ENCODE measurements around the gene PGLYRP4. TPM values are rescaled to one million over a fixed set of nuclear protein-coding genes. Genes with fewer than 3 reads are reported as not detected.

The PGLYRP4 gene
- total RNA-seq, 2 experiments from 2014 or later: not detected

- TF ChIP-seq EZH2phosphoT487 (IDR thresholded peaks at IDR 0.05; ENCODE audit: borderline replicate concordance, low read depth, low read length): no peak
- TF ChIP-seq, protein P1, sequence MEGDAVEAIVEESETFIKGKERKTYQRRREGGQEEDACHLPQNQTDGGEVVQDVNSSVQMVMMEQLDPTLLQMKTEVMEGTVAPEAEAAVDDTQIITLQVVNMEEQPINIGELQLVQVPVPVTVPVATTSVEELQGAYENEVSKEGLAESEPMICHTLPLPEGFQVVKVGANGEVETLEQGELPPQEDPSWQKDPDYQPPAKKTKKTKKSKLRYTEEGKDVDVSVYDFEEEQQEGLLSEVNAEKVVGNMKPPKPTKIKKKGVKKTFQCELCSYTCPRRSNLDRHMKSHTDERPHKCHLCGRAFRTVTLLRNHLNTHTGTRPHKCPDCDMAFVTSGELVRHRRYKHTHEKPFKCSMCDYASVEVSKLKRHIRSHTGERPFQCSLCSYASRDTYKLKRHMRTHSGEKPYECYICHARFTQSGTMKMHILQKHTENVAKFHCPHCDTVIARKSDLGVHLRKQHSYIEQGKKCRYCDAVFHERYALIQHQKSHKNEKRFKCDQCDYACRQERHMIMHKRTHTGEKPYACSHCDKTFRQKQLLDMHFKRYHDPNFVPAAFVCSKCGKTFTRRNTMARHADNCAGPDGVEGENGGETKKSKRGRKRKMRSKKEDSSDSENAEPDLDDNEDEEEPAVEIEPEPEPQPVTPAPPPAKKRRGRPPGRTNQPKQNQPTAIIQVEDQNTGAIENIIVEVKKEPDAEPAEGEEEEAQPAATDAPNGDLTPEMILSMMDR (conservative IDR thresholded peaks at IDR 0.05; ENCODE audit: low read length): no peak
- ChIA-PET CTCF (ENCODE audit: unreplicated experiment) (no interaction called here), POLR2A (no interaction called here)
- no peak overlapping the region for H2AFZ ChIP-seq (ENCODE audit: low read length)
- no peaks in the 10 kb centered on the region for H3K9me2 ChIP-seq (ENCODE audit: insufficient read depth, low read length)
- H3K27ac ChIP-seq (ENCODE audit: low read depth, low read length, poor library complexity, severe bottlenecking): no peak overlapping the region
- H3K4me3 ChIP-seq (ENCODE audit: low read depth, low read length, poor library complexity, severe bottlenecking): no peak overlapping the region
- DNase-seq (ENCODE audit: low spot score): no peak
- intact Hi-C loops (cut with micrococcal nuclease; ENCODE audit: unreplicated experiment): no loop called here
- no peaks in the 10 kb centered on the region for H3K9me3 ChIP-seq (ENCODE audit: low read length)
- no peak overlapping the region for H3K4me2 ChIP-seq (ENCODE audit: low read length)
- H3K36me3 ChIP-seq (ENCODE audit: insufficient read depth, low read length): no peaks in the 10 kb centered on the region
- BruUV-seq (replicated peaks): no TSS peak
- H4K20me1 ChIP-seq (ENCODE audit: insufficient read depth, low read length): no peaks in the 10 kb centered on the region
- H3K4me1 ChIP-seq (ENCODE audit: insufficient read depth, low read length, poor library complexity, severe bottlenecking): no peaks in the 10 kb centered on the region
- no peaks in the 10 kb centered on the region for H3K79me2 ChIP-seq (ENCODE audit: insufficient read depth, low read depth, low read length)
These were observed 25.4 kb upstream of the PGLYRP4 start for GRCh38 chr1:153374071-153374470.

GRCh38 chr1:153372571-153372970 lies 23.9 kb upstream of the PGLYRP4 start:
- no TSS peak for BruUV-seq (replicated peaks)
- CTCF ChIA-PET (ENCODE audit: unreplicated experiment): no interaction called here
- no peaks in the 10 kb centered on the region for H3K79me2 ChIP-seq (ENCODE audit: insufficient read depth, low read depth, low read length)

GRCh38 chr1:153371231-153371630 lies 22.6 kb upstream of the PGLYRP4 start:
- no peak overlapping the region for H3K27ac ChIP-seq (ENCODE audit: low read depth, low read length, poor library complexity, severe bottlenecking)
- intact Hi-C loops (cut with micrococcal nuclease; ENCODE audit: unreplicated experiment): no loop called here
- H2AFZ ChIP-seq (ENCODE audit: low read length): no peak overlapping the region
- H3K36me3 ChIP-seq (ENCODE audit: insufficient read depth, low read length): no peaks in the 10 kb centered on the region
- no peaks in the 10 kb centered on the region for H3K79me2 ChIP-seq (ENCODE audit: insufficient read depth, low read depth, low read length)
- no TSS peak for BruUV-seq (replicated peaks)
- no peak for DNase-seq (ENCODE audit: low spot score)
- H3K4me3 ChIP-seq (ENCODE audit: low read depth, low read length, poor library complexity, severe bottlenecking): no peak overlapping the region
- no peaks in the 10 kb centered on the region for H3K4me1 ChIP-seq (ENCODE audit: insufficient read depth, low read length, poor library complexity, severe bottlenecking)
- ChIA-PET POLR2A (no interaction called here), CTCF (ENCODE audit: unreplicated experiment) (no interaction called here)
- no peaks in the 10 kb centered on the region for H3K9me2 ChIP-seq (ENCODE audit: insufficient read depth, low read length)
- H3K4me2 ChIP-seq (ENCODE audit: low read length): no peak overlapping the region
- no peaks in the 10 kb centered on the region for H4K20me1 ChIP-seq (ENCODE audit: insufficient read depth, low read length)
- H3K9me3 ChIP-seq (ENCODE audit: low read length): no peaks in the 10 kb centered on the region
- TF ChIP-seq EZH2phosphoT487 (IDR thresholded peaks at IDR 0.05; ENCODE audit: borderline replicate concordance, low read depth, low read length): no peak
- TF ChIP-seq, protein P1 (conservative IDR thresholded peaks at IDR 0.05; ENCODE audit: low read length): no peak

More at GRCh38 chr1:153372571-153372970, 23.9 kb upstream of the PGLYRP4 start:
- Histone ChIP-seq H3K4me1 (ENCODE audit: insufficient read depth, low read length, poor library complexity, severe bottlenecking) (no peaks in the 10 kb centered on the region), H4K20me1 (ENCODE audit: insufficient read depth, low read length) (no peaks in the 10 kb centered on the region), H3K36me3 (ENCODE audit: insufficient read depth, low read length) (no peaks in the 10 kb centered on the region), H3K4me3 (ENCODE audit: low read depth, low read length, poor library complexity, severe bottlenecking) (no peak overlapping the region), H3K9me2 (ENCODE audit: insufficient read depth, low read length) (no peaks in the 10 kb centered on the region), H3K9me3 (ENCODE audit: low read length) (no peaks in the 10 kb centered on the region), H3K27ac (ENCODE audit: low read depth, low read length, poor library complexity, severe bottlenecking) (no peak overlapping the region), H3K4me2 (ENCODE audit: low read length) (no peak overlapping the region), H2AFZ (ENCODE audit: low read length) (no peak overlapping the region)
- TF ChIP-seq, protein P1 (conservative IDR thresholded peaks at IDR 0.05; ENCODE audit: low read length): no peak
- no peak for TF ChIP-seq EZH2phosphoT487 (IDR thresholded peaks at IDR 0.05; ENCODE audit: borderline replicate concordance, low read depth, low read length)
- intact Hi-C loops (cut with micrococcal nuclease; ENCODE audit: unreplicated experiment): no loop called here
- no peak for DNase-seq (ENCODE audit: low spot score)
- POLR2A ChIA-PET: no interaction called here
